NT2/D1 (cell line): ENCODE results near the gene DOCK10.

Experiments
- SUZ12 ChIP-seq: IDR thresholded peaks from 2 replicates; pipeline ENCODE4 v1.6.1; 2011; ENCODE audit not compliant: insufficient read length, insufficient read depth; ENCODE audit errors: extremely low read depth
- YY1 ChIP-seq: IDR thresholded peaks from 2 replicates; pipeline ENCODE4 v1.6.1; 2011; ENCODE audit not compliant: insufficient read length, insufficient read depth
- ZNF274 ChIP-seq: IDR thresholded peaks from 2 replicates; pipeline ENCODE4 v1.6.1; 2011; ENCODE audit warnings: mild to moderate bottlenecking, low read depth, low read length

- no peak for TF ChIP-seq ZNF274
- no peak for TF ChIP-seq SUZ12
- TF ChIP-seq YY1: no peak
Observed at GRCh38 chr2:224959556-224959955, 82.7 kb downstream of the DOCK10 start.
